ENCODE measurements around the gene SRGAP2C.
"Not testable (repeated sequence)": the region's sequence is repeated elsewhere in the genome, so short reads cannot be mapped to it uniquely, and the experiment has no call there.

The SRGAP2C gene

DNA sequence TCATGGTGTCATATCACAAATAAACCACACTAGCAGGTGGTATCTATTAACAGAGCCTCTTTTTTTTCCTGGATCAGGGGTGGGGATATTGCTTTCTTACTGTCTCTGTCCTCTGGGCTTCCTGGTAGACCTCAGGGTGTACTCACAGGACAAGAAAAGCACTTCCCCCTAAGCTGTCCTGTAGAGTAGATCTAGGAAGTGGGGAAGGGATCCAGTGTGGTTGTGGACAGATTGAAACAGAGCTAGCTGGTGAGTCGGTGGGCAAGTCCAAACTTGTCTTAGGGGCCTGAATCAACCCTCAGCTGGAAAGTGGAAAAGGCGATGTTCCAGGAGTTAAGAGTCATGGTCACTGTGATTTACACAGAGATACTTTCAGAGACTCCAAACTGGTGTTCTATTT, 96.7 kb downstream of the SRGAP2C start:
- DNase-seq = not testable (repeated sequence)

DNA sequence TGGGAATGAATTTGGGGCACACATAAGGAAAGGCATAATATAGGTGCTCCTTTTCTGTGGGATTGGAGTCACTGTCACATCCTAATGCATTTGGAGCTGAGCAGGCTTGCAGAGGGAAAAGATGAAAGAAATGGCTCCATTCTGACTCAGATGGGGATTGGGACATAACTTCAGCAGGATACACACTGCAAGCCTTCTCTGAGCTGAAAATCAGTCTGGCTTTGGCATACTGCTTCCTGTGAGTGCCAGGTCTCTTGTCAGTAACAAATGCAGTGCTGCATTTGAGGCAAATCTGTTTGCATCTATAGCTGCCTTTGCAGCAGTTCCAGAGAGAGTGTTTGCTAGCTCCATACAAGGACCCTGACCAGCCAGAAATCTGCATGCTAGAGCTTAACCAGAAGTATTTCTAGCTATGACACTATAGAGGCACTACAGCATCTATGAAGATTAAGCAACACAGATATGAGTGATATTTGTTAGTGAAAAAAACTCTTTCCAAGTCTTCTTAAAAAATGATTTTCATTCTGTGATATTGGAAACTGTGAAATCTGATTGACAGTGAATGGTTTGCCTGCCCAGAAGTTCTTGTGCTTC, 98.9 kb downstream of the SRGAP2C start:
- not testable (repeated sequence) for DNase-seq

- not testable (repeated sequence) for DNase-seq
Measured at GRCh38 chr1:121292590-121292989, 107.8 kb downstream of the SRGAP2C start.

DNA sequence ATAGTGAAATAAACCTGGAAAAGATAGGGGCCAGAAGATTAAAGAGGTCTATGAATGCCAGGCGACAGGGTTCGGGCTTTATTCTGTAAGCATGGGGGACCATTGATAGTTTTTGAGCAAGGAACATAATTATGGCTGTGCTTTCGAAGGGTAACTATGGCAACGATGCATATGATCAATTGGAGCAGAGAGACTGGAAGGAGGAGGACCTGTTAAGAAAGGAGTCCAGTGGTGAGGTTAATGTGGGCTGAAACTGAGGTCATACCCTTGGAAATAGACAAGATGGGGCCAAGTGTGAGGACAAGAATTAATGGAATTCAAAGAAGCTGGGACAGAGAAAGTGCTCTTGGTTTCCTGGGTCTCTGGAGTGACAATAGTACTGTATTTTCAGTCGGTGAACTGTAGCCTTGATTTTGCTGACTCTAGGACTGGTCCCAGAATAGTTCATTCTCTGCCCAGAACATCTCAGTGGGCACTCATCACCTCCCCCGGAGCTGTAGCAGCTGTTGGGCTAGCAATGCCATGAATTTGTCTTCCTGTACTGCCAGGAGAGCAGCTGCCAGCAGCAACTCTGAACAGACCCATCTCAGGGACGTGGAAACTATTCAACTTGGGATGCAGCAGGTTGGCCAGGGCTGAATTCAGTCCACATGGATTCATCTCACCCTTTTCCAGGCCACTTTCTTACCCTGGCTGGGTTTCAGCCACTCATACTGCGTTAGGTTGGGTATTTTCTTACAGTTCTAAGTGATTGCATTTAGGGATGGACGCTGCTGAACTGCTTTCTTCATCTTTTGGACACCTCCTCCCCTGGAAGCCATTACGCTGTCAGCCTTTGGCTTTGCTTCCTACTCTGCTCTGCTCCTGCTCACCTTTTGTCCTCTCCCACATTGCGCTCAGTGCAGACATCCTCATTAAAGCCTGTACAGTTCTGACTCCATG, 108.8 kb downstream of the SRGAP2C start:
- DNase-seq = not testable (repeated sequence)

DNA sequence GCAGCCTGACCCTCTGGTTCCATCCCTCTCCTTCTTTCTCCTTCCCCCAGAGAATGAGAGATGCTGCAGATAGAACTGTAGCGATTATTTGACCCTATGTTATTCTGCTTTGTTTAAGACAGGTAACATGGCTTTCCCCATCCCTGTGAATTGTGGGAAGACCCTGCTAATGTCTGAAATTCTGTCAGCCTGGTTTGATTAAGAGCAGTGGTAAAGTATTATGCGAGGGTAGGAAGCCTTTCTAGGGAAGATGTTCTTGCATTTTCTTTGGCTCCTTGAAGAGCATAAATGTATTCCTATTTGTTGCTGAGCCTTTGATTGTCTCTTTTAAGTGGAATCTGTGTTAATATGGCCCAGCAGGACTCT, 109.4 kb downstream of the SRGAP2C start:
- DNase-seq = not testable (repeated sequence)

GRCh38 chr1:121296563-121296962, 111.8 kb downstream of the SRGAP2C start:
- DNase-seq = not testable (repeated sequence)

DNA sequence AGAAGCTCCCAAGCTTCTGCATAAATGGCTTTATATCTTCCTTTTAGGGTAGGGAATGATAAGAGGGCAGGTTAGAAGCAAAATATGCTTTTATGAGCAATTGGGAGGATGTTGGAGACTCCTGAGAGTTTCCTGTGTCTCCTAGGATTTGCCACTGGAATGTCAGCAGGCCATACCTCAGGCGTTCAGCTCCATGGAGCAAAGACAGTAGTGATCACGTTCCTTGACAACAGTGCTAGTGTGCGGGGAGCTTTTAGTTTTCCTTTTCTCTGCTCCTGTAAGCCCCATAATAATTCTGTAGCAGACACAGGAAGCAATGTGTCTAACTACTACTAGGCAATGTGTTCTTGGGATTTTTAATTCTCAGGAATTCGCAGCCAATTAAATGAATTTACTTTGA, 113.8 kb downstream of the SRGAP2C start:
- not testable (repeated sequence) for DNase-seq

GRCh38 chr1:121299514-121300149, 114.9 kb downstream of the SRGAP2C start:
- DNase-seq = not testable (repeated sequence)

DNA sequence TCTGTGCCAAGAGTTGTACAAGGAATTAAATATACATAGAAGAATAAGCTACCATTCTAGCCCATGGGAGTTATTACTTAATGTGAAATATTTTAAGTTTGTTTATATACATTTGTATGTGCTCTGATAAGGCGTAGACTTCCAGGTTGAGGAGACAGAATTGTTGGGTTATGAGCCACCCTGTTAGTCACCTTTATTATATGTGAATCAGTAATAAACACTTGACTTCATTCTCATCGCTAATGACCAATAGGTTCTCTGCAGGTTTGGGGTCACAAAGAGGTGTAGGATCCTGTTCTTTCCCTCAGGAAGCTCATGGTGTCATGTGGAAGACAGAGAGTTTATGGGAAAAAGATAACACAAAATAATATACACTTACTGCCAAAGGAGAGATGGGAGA, 117.1 kb downstream of the SRGAP2C start:
- not testable (repeated sequence) for DNase-seq

GRCh38 chr1:121307759-121308158, 123.0 kb downstream of the SRGAP2C start:
- not testable (repeated sequence) for DNase-seq

- not testable (repeated sequence) for DNase-seq
Measured at GRCh38 chr1:121315509-121315908, 130.7 kb downstream of the SRGAP2C start.

DNA sequence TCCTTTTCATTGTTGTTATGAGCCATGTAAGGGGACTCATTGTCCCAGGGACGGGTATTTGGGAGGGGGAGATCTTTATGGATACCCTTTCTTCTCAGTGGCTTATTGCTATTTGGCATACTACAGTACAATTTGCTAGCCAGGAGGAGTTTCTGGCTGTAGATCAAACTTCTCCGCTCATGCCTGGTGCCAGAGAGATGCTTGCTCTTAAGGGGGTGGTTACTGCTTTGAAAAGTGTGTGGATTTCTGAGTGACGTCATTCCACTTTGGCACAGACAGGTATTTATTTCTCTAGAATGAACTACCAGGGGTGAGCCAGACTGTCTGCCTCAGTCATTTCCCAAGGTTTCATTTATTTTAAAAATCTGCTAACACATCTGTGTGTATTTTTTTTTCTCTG, 131.3 kb downstream of the SRGAP2C start:
- DNase-seq = not testable (repeated sequence)

DNA sequence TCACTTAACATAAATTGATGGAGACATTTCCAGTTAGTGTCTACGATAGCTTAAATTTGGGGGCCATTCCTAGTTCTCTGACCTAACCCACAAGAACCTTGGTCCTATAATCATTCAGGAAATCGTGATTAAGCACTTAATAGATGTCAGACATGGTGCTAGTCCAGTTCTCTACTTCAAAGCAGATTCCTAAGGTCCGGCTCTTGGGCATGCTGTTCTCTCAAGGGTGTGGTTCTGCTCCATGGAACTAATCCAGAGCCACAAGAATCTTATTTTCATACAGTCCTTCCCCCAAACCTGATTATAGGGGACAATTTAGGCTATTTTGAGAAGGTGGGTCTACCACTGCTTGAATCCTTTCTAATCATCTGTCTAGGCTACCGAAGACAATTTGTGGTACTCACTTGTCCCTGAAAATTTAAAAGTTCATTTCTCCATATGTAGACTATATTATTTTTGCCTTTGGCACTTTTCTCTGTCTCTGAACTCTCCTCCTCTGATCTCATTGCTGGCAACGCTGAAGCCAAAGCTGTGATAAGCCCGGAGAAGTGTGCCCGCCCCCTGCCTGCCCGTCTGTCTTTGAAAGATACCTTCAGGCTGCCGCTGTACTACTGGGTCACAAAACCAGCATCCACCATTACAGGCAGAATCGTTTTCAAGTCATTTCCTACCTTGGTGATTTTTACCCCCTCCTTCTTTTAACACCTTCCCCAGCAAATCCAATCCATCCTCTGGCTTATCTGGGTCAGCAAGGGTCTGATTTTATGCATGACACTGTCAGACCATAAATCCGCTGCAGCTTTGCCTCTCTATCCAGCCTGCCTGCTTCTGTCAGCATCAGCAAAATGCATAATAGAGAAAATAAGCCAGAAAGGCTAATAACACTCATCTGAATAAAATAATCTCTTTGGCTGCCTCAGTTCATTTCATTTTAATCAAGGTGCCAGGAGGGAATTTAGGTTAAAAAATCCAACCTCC, 133.0 kb downstream of the SRGAP2C start:
- DNase-seq = not testable (repeated sequence)

GRCh38 chr1:121318687-121319086, 133.9 kb downstream of the SRGAP2C start:
- not testable (repeated sequence) for DNase-seq

DNA sequence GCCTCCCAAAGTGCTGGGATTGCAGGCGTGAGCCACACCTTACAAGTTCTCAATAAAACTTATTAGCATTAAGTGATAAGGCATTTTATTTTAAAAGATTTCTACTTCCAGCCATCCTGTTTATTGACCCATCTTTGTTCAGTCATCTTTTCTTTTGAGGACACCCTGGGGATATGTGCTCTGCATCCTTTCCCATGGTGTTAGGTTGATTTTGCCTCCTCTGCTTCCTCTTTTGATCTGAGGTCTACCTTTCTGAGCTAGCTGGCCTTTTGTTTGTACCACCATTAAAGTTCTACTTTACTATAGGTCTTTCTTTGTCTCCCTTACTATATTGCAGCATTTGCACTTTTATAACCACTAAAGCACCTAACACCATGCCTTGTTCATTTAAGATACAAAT, 136.9 kb downstream of the SRGAP2C start:
- not testable (repeated sequence) for DNase-seq

GRCh38 chr1:121324726-121325125, 140.0 kb downstream of the SRGAP2C start:
- not testable (repeated sequence) for DNase-seq

DNA sequence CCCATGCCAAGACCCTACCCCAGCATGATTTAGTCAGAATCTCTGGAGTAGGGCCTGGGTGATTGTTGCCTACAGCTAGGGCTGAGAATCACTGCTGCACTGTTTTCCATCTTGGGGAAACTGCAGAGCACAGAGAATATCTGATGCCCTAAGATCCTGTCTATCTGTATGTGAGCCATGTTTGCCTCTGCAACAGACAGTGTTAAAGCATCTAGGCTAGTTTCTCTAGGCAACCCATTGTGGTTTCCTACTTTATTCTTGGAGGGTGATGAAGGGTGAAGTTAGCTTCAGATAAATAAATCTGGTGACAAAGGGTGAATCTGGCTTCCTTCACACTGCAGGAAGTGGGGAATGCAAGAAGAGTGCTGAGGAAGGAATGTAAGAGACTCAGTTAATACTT, 147.4 kb downstream of the SRGAP2C start:
- not testable (repeated sequence) for DNase-seq

- DNase-seq = not testable (repeated sequence)
Measured at GRCh38 chr1:121332599-121333562, 148.1 kb downstream of the SRGAP2C start.

DNA sequence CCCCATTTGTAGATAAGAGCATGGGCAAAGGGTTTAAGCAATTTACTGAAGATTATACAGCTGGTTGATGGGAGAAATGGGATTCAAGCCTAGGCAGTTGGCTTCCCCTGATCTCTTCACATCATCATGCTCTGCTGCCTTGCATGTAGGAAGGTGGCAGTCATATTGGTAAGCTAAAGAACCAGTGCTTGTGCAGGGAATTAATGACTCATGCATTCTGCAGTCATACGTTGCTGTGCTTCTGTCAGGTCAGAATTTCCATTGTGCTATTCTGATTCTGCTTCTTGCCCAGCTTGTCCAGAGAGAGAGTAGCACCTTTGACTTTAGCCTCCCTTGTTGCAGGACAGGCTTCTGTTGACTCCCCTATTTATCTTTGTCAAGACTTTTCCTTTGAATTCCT, 153.2 kb downstream of the SRGAP2C start:
- DNase-seq = not testable (repeated sequence)

- not testable (repeated sequence) for DNase-seq
Measured at GRCh38 chr1:121339611-121340010, 154.8 kb downstream of the SRGAP2C start.

GRCh38 chr1:121343311-121343906, 158.6 kb downstream of the SRGAP2C start:
- not testable (repeated sequence) for DNase-seq
